GM18861 (cell line): Measurements from ENCODE around the gene NEBL.

ENCODE experiments used
- ATAC-seq: cut with Tn5 transposase; IDR thresholded peaks from one replicate; pipeline ENCODE4 v1.9.1; 2021; ENCODE audit not compliant: unreplicated experiment

NEBL gene

DNA sequence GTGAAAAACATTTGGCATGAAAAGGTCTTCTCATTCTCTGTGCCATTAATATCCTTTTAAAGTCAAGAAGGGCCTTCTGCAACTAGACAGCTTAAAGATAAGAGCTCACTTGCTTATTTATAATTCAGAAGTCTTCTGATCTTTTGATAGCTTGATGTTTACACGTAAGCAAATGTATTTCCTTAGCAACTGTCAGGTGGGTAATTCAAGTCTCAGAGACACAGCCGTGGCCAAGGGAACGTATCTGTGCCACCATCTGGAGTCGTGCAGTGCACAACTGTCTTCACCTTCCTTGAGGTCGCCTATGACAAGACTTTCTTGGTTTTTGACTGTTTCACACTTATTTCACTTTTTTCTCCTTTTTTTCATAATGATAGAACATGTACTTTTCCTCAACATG, 4.0 kb upstream of the NEBL start:
- no peak for ATAC-seq

DNA sequence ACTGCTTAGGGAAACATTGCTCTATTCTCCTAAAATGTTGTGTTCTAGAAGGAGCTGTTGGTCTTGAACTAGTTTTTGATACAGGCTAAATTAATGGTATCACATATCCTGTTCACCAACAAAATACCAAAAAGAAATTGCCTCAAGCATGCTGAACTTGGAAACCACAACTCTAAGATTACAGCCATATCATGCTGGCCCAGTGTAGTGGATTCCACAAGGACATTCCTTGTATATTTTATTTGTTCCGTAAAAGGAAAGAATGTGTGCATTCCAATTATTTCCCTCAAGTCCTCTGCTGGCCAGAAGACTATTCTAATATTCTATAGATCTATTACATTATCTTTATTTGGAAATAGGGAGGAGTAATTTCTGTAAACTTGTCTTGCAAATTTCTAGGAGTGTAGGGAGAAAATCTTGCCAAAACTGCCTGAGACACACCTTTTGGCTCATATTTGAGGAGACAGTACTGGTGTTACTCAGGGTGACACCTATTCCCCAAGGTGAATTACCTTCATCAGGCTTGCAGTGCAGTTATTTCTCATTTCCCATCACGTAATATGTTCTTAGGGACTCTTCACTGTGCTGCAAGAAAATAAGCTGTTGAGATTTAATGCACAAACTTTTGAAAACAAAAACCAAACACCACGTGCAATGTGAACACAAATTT, 1.9 kb upstream of the NEBL start:
- no peak for ATAC-seq

DNA sequence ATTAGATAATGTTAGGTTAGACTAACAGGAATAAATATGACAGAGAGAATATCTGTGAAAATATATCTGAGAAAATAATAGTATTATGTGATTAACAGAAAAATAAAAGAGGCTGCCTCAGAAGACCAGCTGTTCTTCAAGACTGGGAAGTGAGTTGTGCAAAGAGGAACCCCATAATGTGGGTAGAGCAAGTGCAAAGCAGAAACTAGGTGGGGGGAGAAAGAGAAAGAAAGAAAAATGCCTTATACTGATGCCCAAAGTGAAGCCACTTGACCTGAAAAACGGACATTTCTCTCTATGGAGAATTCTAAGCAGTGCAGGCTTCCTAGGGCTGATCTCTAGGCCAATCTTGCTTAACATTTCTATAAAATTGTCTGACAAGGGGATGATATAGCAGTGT, 3.8 kb downstream of the NEBL start:
- no peak for ATAC-seq

DNA sequence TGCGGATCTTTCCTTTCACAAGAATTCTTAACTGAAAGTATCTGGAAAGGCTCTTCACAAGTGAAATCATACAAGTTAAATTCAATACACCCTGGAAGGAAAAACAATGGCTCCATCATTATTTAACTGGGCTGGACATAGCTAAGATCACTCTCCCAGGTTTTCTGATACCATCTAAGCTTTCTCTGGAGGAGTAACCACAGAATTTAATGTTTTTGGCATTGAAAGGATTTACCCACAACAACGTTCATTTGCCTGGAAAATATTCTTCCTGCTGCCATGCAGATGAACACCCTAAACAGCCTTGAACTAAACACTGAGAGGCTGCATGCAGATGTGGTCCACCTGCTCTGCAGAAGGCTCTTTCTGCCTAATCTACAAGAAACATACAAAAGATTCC, 4.3 kb downstream of the NEBL start:
- ATAC-seq, result no peak

DNA sequence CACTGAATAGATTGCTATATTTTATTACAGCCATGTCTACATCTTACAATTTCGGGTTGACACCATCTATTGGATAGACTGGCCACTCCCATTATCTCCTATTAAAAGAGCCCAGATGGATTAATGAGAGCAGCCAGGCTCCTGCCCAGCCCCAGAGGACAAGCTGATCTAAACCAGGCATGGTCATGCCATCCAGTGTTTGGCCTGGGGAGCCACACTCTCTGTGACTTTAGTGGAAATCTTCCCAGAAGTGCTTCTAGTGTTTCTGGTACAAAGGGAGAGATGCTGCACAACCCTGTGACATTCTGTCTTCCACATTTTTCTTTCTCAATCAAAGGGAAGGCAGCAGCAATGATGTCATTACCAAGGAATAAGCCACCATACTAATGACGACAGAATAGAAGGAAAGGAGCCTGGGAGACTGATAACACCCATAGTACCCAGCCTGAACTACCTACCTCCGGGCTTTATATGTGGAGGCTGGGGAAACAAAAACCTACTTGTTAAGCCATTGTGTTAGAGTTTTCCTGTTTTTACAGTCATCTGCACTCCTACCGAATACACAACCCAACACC, 5.0 kb downstream of the NEBL start:
- no peak for ATAC-seq

DNA sequence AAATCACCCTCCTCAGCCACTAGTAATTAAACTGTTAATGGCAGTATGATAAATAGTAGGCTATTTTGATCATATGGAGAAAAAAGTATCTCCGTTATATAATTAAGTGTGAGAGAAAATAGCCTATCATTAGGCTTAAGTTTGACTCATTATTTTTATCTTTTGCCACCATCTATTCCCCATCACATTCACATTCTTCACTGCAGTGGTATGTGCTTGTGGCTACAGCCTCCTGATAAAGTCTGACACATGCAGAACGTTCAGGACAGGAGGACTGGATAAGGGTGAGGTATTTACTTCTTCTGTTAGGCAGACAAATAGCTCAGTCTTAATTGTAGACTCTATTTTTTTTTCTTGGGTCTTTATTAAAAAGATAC, 5.8 kb downstream of the NEBL start:
- ATAC-seq, result no peak

DNA sequence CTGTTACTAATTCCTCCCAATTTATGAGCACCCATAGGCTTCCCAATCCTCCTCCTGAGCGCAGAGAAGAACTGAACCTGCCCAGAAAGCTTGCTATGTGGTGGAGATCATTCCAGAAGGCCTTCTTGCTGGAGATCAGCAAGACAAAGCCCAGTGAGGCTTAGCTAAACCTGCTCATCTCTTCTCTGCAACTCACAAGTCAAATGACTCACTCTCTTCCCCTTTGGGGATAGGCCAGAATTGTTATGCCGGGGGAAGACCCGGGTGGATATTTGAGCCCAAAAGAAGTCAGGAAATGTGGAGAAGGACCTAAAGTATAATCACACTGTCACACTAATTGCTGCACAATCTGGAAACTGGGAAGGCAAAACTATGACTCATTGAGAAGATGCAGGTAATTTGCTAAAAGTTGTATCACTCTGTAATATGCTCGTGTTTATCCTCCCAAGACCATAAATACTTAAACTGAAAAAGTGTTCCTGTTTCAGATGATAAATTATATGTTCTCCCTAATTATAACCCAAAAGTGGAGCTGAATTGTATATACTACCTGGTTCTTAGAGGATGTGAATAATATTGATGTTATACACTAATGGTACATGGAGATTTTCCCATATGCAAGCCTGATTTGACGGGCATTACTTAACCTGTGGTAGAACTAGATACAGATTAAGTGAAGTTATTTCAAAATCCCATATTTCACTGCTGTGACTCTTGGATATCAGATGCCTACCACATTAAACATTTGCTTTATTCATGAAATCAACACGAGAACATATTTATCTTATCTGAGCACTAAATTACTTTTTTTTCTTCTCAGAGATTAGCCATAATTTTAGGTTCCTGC, 6.4 kb downstream of the NEBL start:
- no peak for ATAC-seq

DNA sequence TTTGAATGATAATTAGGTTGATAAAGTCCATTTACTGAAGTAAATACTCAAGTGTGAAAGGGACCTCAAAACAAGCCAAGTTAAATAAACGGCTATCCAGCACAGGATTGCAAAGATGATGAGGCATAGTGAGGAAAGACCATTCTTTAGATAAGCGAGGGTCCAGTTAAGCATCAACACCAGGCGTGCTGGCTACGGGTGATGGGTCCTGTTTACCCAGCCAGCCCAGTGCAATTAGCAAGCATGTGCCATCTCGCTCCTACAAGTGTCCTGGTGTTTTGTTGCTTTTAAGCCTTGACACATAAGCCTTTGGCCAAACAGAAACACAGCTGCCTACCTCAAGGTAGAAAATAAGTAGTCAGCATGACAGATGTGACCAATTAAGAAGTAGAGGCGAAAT, 7.1 kb downstream of the NEBL start:
- no peak for ATAC-seq

DNA sequence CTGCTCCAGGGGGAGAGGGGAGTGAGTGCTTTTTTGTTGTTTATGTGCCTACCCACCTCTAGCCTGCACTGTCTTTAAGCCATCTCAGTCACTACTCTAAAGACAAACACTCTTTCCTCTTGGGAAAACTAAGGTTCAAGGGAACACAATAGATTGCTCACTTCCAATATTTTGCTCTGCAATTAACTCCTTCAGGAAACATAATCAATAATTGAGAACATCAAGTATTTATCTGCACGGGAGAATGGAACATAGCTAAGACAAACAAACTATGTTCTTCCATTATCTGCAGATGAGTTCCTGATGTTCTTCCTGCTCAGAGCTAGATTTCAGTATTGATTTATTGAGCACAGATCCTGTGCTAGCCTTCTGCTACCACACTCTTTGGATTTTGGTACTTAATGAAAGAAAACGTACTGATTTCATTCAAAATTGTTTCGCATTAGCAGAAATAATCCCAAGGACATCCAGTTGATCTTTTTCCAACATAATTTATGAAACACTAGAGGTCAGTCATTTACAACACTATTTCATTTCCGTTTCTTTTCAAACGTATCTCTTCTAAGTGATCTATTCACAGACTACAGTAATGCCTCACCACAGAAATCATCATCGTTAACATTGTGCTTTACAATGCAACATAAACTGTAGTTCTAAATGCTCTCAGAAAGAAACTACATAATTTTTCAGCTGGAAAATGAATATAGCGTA, 8.3 kb downstream of the NEBL start:
- ATAC-seq, result no peak

DNA sequence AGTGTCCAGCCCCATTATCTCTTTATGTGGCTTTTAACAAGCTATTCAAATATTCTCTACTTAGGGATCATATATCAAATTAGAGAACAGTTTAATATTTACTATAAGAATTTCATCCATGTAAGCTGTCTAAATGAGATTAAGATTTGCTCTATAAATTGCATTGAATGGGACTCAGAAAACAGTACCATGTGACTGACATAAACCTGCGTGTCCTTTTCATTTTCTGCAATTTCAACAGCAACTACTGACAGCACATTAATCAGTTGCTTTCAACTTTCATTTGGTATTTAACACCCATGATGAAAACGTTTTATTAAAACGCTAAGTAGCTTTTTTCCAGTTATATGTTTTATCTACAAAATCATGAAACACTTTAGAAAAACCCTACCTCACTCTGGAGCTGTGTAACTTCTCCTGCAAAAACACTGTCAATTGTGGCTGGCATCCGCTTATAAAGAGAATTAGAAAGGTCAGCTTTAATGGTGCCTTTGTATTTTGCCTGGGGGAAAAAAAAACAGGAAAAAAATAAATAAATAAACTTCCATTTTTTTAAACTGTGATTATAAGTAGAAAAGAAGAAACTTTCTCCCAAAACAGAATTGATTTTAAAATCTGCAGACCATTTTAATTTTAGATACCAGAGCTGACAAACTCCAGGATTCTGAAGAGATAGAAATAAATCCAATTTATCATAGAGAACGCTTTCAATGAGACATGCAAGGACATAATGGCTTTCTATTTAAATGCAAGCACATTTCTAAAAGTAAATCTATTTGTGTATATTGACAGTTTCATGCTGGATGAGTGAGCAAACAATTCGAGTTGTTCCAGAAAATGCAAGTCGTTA, 9.2 kb downstream of the NEBL start:
- ATAC-seq, result no peak

DNA sequence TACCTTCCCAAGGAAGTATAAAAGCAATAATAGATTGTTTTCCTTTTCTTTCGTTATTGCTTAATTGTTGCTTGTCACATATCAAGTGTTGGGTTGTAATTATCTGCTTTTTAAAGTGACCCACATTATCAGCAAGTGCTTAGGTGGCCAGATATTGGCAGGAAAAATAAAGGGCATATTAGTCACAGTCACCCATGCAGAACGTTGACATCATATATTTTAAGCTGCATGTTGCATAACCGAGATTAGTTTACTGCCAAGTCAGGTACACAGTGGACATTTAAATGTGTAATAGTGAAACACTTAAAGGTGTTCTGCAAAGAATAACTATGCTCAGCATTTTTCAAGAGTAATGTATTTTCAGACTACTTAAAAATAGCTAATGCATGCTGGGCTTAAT, 11.4 kb downstream of the NEBL start:
- ATAC-seq, result no peak

DNA sequence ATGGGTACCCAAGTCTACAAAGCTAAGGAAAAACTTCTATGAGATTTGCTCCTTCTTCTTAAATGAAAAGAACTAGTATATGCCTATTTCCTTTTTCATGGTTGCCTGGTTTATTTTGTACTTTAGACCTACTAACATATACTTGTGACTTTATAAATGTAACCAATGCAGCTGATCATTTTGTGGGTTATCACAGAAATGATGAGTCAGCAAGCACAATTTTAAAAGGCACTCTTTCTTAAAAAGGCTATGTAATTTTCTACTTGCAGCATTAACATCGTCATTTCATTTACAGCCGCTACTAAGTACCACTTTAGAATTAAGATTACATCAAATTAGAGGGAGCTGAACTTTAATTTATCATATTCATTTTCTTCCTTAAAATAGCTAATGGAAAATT, 13.6 kb downstream of the NEBL start:
- no peak for ATAC-seq

DNA sequence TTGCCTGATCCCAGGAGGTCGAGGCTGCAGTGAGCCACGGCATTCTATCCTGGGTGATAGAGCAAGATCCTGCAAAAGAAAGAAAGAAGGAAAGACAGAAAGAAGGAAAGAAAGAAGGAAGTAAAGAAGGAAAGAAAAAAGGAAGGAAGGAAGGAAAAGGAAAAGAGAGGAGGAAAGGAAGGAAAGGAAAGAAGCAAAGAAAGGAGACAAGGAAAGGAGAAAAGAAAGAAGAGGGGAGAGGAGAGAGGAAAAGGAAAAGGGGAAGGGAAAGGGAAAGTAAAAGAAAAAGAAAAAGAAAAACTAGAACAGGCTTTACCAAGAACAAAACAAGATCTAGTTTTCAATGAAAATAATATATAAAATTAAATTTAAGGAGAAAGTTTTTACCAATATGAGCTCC, 15.0 kb downstream of the NEBL start:
- no peak for ATAC-seq

DNA sequence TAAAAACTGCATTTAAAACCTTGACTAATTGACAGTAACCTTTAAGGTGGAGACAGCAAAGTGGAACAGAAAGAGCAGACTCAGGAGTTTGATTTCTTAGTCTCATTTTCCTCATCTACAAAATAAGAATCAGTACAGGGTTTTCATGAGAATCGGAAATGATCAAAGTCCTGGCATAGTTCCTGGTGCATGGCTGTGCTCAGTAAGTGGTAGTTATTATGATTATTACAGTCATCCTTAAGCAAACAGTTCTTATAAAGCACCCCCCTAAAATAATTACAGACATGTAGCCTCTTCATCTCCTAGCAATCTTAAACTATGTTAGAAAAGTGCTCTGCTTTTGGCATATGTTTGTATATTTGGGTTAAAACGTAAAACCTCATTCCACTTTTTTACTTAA, 18.0 kb downstream of the NEBL start:
- ATAC-seq, result no peak

DNA sequence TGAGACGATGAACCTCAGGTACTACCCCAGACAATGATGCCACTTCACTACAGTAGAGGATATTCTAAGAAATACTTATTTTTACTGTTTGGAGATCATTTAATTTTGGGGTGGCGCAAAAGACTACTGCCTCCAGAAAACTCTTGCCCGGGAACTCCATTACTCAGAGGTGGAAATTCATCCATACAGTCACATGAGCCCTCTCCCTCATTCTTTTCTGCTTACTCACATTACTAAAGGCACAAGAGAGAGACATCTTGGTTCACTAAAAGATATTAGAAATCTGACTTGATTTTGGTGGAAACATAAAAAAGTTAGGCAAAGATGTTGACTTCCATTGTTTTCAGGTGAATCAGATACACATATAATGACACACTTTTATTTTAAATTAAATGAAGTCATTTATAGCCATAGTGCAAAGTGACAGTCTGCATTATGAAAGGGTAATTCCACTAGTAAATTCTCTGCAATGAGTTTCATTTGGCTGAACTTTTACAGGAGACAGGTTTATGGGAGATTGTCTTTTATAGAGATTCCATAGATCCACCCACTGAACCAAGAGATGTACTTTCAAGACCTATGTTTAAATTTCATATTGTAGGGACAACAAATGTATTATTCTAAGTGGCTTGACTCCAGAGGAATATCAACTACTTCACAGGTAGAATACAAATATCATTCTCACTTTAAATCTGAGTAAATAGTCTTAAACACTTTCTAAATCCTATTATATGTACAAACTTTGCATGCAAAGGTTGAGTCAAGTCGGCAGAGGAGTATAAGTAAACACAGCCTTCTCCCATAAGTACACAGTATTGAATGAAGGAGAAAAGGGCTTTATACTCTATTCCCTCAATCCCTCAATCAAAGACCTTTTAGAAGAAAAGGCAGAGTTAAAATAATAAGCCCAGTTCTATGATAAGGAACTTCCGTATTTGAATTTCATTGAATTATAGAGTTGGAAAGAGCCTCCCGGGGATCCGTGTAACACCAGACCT, 18.8 kb downstream of the NEBL start:
- ATAC-seq, result no peak

DNA sequence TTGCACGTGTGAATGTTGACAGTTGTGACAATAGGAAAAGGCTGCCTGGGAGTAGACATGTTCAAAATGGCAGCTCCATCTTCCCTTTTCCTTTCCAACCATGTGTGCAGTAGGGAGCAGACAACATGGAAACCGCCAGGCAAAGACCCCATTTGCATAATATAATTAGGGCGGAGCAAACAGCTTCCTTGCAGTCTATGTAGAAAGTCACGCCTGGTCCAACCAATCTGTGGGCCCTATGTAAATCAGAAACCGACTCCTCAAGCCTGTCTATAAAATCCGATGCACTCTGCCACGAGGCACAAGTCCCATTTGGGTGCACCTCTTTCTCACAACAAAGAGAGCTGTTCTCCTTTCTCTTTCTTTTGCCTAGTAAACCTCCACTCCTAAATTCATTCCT, 19.6 kb downstream of the NEBL start:
- no peak for ATAC-seq

DNA sequence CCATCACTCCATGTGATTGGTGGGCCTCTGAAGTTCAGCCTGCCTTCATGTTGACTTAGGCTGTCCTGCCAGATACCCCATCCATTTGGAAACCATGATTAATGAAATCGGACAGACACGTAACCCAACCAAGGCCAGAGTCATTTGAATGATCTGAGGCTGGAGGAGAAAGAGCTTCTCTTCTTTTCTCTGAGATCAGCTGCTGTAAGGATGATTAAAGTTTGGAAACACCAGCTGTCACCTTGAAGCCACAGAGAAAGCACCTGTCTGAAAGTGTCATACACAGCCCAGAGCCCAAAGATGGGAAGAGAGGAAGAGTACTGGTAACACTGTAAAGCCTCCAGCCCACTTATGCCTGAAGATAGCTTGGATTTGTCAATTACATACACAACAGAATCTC, 22.9 kb downstream of the NEBL start:
- no peak for ATAC-seq

DNA sequence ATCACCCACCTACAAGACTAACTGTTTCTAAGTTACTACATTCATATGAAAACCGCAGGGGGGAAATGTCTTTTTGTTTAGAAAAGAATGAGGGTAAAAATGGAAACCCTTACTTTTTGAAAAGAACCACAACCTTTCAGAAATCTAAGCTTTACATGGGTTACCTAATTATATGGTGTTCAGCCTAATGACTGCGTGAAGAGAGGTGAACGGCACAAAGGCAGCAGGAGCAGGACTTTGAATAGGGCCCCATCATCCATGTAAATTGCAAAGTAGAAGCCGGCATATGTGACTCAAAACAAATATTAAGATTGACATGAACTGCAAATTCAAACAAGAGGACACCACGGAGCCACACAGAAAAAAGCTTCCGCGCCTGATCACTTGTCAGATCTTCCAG, 25.1 kb downstream of the NEBL start:
- no peak for ATAC-seq

DNA sequence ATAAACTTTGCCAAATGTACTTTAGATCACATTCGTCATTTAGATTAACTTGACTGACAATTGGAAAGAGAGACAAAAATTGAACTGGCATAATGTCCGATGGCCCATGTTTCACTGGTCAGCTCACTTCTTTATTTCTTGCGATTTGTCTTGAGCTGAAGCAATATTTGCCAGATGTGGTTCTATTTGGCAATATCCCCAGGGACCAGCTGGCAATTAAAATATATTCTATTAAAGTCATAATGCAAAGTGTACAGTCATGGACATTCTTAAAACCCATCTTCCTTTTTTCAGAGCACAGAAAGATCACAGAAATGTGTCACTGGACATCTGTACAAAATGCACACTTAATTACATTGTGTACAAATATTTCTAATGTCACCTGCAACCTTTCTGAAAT, 26.3 kb downstream of the NEBL start:
- no peak for ATAC-seq

DNA sequence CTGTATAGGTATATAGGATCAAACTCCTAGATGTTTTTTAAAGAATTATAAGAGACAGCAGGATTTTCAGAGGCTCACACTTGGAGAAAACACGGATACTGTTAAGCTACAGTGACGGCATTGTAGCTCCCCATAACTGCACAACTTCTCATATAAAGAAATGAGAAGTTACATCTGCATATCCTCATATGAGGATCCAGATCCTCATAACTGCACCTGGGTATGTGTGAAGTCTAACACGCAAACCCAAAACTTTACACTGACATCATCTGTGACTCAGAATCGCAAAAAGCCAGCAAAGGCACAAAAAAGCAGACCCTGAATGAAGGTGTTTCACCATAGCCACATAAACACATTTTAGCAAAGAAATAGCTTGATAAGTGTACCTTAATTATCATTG, 34.1 kb downstream of the NEBL start:
- no peak for ATAC-seq
